SK-N-SH (cell line): ENCODE results near the gene P3H4. TPM values are rescaled to one million over a fixed set of nuclear protein-coding genes. Genes with fewer than 3 reads are reported as not detected.
A peak's percentile ranks its signal among the peaks of the same experiment; 100 is the strongest.

Experiments used
- ELF1 ChIP-seq: IDR thresholded peaks from 2 replicates; pipeline ENCODE4 v1.4.0; 2012
- EZH2phosphoT487 ChIP-seq: fragments of 200-600 bp; sonication (generic); IDR thresholded peaks from 2 replicates; pipeline ENCODE4 v1.6.1; 2017; ENCODE audit warnings: low read depth, mixed run types, mild to moderate bottlenecking, antibody characterized with exemption, moderate library complexity, borderline replicate concordance
- FOSL2 ChIP-seq: IDR thresholded peaks from 2 replicates; pipeline ENCODE4 v1.4.0; 2012; ENCODE audit warnings: low read depth, mild to moderate bottlenecking, moderate library complexity, borderline replicate concordance
- FOXM1 ChIP-seq: IDR thresholded peaks from 2 replicates; pipeline ENCODE4 v1.4.0; 2012; ENCODE audit warnings: low read depth, mild to moderate bottlenecking
- MEF2A ChIP-seq: IDR thresholded peaks from 2 replicates; pipeline ENCODE4 v1.4.0; 2012; ENCODE audit warnings: low read depth, borderline replicate concordance
- TCF12 ChIP-seq: IDR thresholded peaks from 2 replicates; pipeline ENCODE4 v1.4.0; 2012
- TEAD4 ChIP-seq: IDR thresholded peaks from 2 replicates; pipeline ENCODE4 v1.4.0; 2012; ENCODE audit warnings: mild to moderate bottlenecking, borderline replicate concordance; ENCODE audit not compliant: insufficient read depth
- YY1 ChIP-seq: IDR thresholded peaks from 2 replicates; pipeline ENCODE4 v1.4.0; 2012; ENCODE audit warnings: low read depth, mild to moderate bottlenecking
- polyA plus RNA-seq, 3 experiments: library from polyadenylated mRNA; depleted of rRNA; stranded (reverse); fragments of >200 nt; gene quantifications; 2 replicates each; pipeline ENCODE4 v1.2.3, GENCODE V29; 2012
- TF ChIP-seq, protein P1 (sequence below): IDR thresholded peaks from 2 replicates; pipeline ENCODE4 v1.6.1; 2012; ENCODE audit warnings: mild to moderate bottlenecking, low read depth, low read length, moderate library complexity
- TF ChIP-seq, protein P2 (sequence below): fragments of 200-600 bp; sonication (generic); IDR thresholded peaks from 2 replicates; pipeline ENCODE4 v1.6.1; 2017; ENCODE audit warnings: antibody characterized with exemption, mild to moderate bottlenecking, moderate library complexity
- TF ChIP-seq, protein P3 (sequence below): IDR thresholded peaks from 2 replicates; pipeline ENCODE4; 2012
- TF ChIP-seq, protein P4 (sequence below): IDR thresholded peaks from 2 replicates; pipeline ENCODE4 v1.4.0; 2012; ENCODE audit warnings: low read depth, borderline replicate concordance

The P3H4 gene
- polyA plus RNA-seq, 1 of the 3 experiments (the other 2 are of a cell fraction): 88.3 TPM

DNA sequence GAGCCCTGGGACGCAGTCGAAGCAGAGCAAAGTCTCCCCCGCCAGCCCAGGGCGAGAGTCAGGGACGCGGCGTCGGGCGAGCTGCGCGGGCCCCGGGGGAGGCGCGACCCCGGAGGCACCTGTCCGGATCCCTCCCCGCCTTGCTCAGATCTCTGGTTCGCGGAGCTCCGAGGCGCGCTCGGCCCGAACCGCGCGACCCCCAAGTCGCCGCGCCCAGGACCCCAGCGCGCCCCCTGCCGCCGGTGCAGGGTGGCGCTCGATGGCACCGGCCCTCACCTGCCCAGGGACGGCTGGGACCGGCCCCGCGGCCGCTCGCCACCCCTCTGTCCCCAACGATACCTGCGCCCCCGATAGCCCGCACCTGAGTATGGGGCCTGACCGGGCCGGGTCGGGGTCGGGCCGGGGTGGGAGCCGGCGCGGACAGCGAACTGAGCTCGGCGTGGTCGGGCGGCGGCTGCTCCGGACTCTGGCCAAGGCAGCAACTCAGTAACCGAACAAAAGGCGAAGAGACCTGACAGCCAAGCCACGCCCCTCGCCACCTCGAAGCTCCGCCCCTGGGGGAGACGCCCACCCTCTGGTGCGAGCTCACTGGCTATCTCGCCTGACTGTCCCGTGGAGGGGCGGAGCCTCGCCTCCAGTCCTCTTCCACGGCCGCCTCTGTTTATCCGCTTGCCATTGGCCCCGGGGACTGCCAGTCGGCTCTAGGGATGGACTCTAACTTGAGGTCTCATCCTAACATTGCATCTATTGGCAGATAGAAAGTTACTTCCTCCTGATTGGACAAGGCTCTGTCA, 25.3 kb downstream of the P3H4 start, which contains the start of gene JUP (continued):
- TF ChIP-seq, protein P1, sequence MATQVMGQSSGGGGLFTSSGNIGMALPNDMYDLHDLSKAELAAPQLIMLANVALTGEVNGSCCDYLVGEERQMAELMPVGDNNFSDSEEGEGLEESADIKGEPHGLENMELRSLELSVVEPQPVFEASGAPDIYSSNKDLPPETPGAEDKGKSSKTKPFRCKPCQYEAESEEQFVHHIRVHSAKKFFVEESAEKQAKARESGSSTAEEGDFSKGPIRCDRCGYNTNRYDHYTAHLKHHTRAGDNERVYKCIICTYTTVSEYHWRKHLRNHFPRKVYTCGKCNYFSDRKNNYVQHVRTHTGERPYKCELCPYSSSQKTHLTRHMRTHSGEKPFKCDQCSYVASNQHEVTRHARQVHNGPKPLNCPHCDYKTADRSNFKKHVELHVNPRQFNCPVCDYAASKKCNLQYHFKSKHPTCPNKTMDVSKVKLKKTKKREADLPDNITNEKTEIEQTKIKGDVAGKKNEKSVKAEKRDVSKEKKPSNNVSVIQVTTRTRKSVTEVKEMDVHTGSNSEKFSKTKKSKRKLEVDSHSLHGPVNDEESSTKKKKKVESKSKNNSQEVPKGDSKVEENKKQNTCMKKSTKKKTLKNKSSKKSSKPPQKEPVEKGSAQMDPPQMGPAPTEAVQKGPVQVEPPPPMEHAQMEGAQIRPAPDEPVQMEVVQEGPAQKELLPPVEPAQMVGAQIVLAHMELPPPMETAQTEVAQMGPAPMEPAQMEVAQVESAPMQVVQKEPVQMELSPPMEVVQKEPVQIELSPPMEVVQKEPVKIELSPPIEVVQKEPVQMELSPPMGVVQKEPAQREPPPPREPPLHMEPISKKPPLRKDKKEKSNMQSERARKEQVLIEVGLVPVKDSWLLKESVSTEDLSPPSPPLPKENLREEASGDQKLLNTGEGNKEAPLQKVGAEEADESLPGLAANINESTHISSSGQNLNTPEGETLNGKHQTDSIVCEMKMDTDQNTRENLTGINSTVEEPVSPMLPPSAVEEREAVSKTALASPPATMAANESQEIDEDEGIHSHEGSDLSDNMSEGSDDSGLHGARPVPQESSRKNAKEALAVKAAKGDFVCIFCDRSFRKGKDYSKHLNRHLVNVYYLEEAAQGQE: no peak
- TF ChIP-seq, protein P2, sequence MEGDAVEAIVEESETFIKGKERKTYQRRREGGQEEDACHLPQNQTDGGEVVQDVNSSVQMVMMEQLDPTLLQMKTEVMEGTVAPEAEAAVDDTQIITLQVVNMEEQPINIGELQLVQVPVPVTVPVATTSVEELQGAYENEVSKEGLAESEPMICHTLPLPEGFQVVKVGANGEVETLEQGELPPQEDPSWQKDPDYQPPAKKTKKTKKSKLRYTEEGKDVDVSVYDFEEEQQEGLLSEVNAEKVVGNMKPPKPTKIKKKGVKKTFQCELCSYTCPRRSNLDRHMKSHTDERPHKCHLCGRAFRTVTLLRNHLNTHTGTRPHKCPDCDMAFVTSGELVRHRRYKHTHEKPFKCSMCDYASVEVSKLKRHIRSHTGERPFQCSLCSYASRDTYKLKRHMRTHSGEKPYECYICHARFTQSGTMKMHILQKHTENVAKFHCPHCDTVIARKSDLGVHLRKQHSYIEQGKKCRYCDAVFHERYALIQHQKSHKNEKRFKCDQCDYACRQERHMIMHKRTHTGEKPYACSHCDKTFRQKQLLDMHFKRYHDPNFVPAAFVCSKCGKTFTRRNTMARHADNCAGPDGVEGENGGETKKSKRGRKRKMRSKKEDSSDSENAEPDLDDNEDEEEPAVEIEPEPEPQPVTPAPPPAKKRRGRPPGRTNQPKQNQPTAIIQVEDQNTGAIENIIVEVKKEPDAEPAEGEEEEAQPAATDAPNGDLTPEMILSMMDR: peak; percentile 63
- TF ChIP-seq EZH2phosphoT487: no peak
- no peak for TF ChIP-seq FOSL2
- TF ChIP-seq FOXM1: no peak
- no peak for TF ChIP-seq MEF2A
- TF ChIP-seq, protein P3, sequence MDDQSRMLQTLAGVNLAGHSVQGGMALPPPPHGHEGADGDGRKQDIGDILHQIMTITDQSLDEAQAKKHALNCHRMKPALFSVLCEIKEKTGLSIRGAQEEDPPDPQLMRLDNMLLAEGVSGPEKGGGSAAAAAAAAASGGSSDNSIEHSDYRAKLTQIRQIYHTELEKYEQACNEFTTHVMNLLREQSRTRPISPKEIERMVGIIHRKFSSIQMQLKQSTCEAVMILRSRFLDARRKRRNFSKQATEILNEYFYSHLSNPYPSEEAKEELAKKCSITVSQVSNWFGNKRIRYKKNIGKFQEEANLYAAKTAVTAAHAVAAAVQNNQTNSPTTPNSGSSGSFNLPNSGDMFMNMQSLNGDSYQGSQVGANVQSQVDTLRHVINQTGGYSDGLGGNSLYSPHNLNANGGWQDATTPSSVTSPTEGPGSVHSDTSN: peak; percentile 100
- no peak for TF ChIP-seq ELF1
- no peak for TF ChIP-seq TEAD4
- TF ChIP-seq, protein P4, sequence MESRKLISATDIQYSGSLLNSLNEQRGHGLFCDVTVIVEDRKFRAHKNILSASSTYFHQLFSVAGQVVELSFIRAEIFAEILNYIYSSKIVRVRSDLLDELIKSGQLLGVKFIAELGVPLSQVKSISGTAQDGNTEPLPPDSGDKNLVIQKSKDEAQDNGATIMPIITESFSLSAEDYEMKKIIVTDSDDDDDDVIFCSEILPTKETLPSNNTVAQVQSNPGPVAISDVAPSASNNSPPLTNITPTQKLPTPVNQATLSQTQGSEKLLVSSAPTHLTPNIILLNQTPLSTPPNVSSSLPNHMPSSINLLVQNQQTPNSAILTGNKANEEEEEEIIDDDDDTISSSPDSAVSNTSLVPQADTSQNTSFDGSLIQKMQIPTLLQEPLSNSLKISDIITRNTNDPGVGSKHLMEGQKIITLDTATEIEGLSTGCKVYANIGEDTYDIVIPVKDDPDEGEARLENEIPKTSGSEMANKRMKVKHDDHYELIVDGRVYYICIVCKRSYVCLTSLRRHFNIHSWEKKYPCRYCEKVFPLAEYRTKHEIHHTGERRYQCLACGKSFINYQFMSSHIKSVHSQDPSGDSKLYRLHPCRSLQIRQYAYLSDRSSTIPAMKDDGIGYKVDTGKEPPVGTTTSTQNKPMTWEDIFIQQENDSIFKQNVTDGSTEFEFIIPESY: no peak
- no peak for TF ChIP-seq YY1
- no peak for TF ChIP-seq TCF12
